ENCODE measurements around the gene CD3D. TPM values are rescaled to one million over a fixed set of nuclear protein-coding genes. Genes with fewer than 3 reads are reported as not detected.

The CD3D gene
- total RNA-seq, 1 donor from 2014 or later = not detected

GRCh38 chr11:118304227-118304567 is 38.3 kb downstream of the CD3D start:
- no peak for DNase-seq (ENCODE audit: low read depth, low spot score)

GRCh38 chr11:118301600-118302195 is 40.8 kb downstream of the CD3D start:
- no peak for DNase-seq (ENCODE audit: low read depth, low spot score)

- DNase-seq (ENCODE audit: low read depth, low spot score) = no peak
Observed at GRCh38 chr11:118295815-118296454, 46.6 kb downstream of the CD3D start.

GRCh38 chr11:118295199-118295598 is 47.3 kb downstream of the CD3D start:
- no peak for DNase-seq (ENCODE audit: low read depth, low spot score)

- DNase-seq (ENCODE audit: low read depth, low spot score) = no peak
Observed at GRCh38 chr11:118294053-118294452, 48.5 kb downstream of the CD3D start.

GRCh38 chr11:118291477-118292135 is 50.9 kb downstream of the CD3D start:
- DNase-seq (ENCODE audit: low read depth, low spot score) = no peak

- DNase-seq (ENCODE audit: low read depth, low spot score) = no peak
Observed at GRCh38 chr11:118290923-118291322, 51.6 kb downstream of the CD3D start.

- DNase-seq (ENCODE audit: low read depth, low spot score) = no peak
Observed at GRCh38 chr11:118289401-118289800, 53.1 kb downstream of the CD3D start.

Other genes with a start within 250 kb of the CD3D start
- gene SCN4B, start 189.9 kb downstream of the CD3D start, total RNA-seq = 0.13 and 0.21 TPM in 2 replicates
- gene SCN2B, start 166.1 kb downstream of the CD3D start, total RNA-seq = not detected in 2 replicates
- gene JAML, start 117.7 kb downstream of the CD3D start, total RNA-seq = 0.13 and 0.35 TPM in 2 replicates
- gene MPZL3, start 90.3 kb downstream of the CD3D start, total RNA-seq = 11.5 and 14.2 TPM in 2 replicates
- 116 and 148 TPM in 2 replicates for gene MPZL2, start 78.4 kb downstream of the CD3D start, total RNA-seq
- gene CD3E, start 38.0 kb downstream of the CD3D start, total RNA-seq = not detected in 2 replicates
- not detected in 2 replicates for gene CD3G, start 1.6 kb upstream of the CD3D start, total RNA-seq
- gene UBE4A, start 16.9 kb upstream of the CD3D start, total RNA-seq = 29.9 and 38.4 TPM in 2 replicates
- 69.5 and 96.9 TPM in 2 replicates for gene ATP5MG, start 58.9 kb upstream of the CD3D start, total RNA-seq
- 20.0 and 29.7 TPM in 2 replicates for gene KMT2A, start 93.8 kb upstream of the CD3D start, total RNA-seq
- gene TTC36, start 184.8 kb upstream of the CD3D start, total RNA-seq = 0.40 and 1.3 TPM in 2 replicates
- 17.7 and 18.7 TPM in 2 replicates for gene TMEM25, start 188.5 kb upstream of the CD3D start, total RNA-seq
- gene IFT46, start 223.2 kb upstream of the CD3D start, total RNA-seq = 25.5 and 33.6 TPM in 2 replicates
- 130 and 149 TPM in 2 replicates for gene ARCN1, start 229.7 kb upstream of the CD3D start, total RNA-seq